Measurements from ENCODE around the gene LLGL2.

LLGL2 gene

DNA sequence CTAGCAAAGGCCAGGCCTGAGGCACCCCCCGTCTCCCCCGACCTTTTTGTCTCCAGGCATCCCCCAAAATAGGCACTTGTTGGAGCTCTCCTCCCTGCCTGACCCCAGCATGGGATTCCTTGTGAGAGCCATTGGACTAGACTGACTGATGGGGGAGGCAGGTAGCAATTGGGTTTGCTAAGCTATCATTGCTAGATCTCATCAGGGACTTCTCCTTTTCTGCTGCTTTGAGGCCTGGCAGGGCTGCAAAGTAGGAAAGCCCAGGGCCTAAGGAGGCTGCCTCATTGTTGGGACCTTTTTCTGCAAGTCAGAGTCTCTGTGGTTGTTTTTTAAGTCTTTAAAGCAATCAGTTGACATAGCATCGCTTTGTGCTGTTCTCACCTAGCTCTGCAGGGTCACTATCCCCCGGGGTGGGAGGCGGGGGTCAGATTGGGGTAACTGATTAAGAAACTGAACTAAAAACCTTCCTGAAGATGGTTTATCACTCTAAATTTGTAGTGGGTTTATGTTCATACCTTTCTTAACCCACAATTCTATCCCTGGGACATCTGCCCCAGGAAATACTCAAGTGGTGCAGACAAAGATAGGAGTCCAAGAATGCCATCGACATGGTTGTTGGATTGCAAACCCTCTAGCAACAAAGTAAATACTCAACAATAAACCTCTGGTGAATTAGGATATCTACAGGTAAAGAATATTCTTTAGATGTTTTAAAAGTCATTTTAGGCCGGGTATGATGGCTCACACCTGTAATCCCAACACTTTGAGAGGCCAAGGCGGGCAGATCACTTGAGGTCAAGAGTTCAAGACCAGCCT, 28.0 kb downstream of the LLGL2 start:
- DNase-seq, result no peak

GRCh38 chr17:75555679-75556153, 30.2 kb downstream of the LLGL2 start:
- no peak for DNase-seq

DNA sequence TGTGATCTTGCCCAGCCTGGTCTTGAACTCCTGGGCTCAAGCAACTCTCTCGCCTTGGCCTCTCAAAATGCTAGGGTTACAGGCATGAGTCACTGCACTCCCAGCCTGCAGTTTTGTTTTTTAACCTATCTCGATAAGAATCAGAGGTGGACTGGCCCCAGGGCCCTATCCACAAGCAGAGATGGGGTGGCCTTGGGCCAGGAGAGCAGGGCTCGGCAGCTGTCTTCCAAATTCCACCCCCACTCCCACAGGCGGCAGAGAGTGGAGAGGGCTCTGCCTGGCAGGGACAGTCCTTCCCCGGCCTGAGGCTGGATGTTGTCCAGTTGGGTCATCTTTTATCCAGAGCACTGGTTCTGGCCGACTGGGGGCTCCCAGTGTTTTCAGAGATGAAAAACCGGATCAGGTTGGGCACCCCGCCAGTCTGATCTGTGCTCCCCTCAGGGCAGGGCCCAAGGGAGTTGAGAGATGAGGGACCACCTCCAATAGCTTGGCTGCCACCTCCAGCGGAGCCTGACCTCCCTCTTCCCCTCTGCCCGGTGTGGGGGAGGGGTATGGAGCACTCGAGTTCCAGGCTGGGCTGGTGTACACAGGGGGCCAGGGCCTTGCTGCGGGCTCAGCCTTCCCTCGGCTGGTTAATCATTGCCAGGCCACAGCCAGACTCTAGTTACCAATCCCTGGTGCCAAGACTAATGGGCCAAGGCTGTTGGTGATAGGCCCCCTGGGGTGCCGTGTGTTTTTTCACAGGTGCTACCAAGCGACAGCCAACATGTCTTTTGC, 31.8 kb downstream of the LLGL2 start:
- no peak for DNase-seq

DNA sequence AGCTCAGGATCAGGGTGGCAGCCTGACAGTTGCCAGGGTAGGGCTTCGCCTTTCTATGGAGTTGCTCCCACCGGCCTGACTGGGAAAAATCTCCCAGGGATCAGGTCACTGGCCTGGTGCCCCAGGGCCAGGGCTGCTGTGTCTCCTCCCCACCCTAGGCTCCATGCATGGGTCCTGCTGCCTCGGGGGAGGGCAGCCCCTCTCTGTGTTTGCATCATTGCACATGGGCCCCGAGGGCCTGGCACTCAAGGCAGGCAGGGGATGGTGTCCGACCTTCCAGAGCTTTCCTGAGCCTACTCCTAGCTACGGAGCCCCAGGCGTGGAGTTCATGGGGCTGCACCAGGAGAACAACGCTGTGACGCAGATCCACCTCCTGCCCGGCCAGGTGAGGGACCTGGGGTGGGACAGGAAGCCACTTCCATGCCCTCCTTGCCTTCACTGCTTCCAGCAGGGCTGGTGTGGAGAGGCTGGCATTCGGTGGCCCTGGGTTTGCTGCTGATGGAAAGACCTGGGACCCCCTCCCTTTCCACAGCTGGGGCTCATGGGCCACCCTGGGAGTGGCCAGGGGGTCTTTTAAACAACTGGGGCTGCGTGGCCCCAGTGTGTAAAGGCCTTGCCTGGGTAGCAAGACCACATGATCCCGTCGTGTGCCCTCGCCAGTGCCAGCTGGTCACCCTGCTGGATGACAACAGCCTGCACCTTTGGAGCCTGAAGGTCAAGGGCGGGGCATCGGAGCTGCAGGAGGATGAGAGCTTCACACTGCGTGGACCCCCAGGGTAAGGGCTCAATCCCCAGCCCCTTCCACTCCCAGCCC, 32.6 kb downstream of the LLGL2 start:
- no peak for DNase-seq

DNA sequence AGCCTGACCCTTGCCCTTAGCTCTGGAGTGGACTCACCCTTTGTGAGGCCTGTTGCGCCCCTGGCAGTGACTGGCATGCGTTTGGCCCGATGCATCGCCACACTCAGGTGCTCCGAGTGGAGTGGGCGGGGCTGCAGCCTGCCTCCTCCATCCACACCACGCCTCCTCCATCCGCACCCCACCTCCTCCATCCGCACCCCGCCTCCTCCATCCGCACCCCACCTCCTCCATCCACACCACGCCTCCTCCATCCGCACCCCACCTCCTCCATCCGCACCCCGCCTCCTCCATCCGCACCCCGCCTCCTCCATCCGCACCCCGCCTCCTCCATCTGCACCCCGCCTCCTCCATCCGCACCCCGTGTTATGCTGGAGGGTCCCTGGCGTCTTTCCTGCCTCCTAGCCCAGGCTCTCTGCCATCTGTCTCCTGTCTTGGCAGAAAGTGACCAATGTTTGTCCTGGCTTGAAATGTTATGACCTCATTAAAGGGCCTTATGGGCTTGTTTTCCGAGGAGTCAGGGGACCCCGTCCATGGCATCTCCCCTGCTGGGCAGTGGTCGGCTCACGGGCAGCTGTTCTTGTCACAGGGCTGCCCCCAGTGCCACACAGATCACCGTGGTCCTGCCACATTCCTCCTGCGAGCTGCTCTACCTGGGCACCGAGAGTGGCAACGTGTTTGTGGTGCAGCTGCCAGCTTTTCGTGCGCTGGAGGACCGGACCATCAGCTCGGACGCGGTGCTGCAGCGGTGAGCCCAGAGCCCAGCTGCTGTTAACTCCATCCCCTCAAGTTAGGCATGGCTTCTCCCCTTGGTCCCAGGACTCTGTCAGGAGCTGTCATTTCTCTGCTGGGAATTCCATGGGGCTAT, 33.4 kb downstream of the LLGL2 start:
- no peak for DNase-seq

GRCh38 chr17:75559958-75560533, 34.5 kb downstream of the LLGL2 start:
- no peak for DNase-seq

- DNase-seq, result no peak
These were observed 36.6 kb downstream of the LLGL2 start for GRCh38 chr17:75561927-75562603.

DNA sequence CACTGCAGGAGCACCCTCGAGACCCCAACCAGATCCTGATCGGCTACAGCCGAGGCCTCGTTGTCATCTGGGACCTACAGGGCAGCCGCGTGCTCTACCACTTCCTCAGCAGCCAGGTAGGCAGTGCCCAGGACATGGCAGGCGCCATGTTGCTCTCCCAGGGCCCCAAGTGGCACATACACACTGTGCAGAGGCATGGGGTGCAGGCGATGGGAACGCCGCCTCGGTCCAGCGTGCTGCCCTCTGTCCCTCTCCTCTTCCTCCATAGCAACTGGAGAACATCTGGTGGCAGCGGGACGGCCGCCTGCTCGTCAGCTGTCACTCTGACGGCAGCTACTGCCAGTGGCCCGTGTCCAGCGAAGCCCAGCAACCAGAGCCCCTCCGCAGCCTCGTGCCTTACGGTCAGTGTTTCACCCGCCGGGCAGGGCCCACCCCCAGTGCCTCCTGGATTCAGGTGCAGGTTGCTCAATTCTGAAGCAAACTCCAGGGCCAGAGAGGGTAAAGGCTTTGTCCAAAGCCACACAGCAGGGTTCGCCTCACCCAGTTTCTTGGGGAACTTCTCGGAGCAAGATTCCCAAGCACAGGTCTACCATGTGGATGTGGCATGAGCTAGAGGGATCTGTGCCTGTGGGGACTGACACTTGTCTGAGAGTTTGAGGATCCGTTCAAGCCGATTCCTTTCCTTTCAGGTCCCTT, 37.7 kb downstream of the LLGL2 start:
- DNase-seq, result no peak

DNA sequence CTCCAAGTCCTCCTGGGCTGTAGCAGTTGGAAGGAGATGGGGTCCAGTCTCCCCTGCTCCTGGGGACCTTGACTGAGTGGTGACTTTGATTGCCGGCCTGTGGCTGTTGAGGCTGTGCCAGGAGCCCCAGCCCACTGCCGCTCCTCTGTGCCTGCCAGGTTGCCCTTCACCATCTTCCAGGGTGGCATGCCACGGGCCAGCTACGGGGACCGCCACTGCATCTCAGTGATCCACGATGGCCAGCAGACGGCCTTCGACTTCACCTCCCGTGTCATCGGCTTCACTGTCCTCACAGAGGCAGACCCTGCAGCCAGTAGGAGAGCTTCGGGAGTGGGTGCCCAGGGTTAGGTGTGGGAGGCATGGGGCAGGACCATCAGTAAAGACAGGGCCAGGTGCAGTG, 38.7 kb downstream of the LLGL2 start:
- DNase-seq, result no peak

- no peak for DNase-seq
These were observed 39.6 kb downstream of the LLGL2 start for GRCh38 chr17:75565066-75565465.

- no peak for DNase-seq
These were observed 40.1 kb downstream of the LLGL2 start for GRCh38 chr17:75565618-75566017.

DNA sequence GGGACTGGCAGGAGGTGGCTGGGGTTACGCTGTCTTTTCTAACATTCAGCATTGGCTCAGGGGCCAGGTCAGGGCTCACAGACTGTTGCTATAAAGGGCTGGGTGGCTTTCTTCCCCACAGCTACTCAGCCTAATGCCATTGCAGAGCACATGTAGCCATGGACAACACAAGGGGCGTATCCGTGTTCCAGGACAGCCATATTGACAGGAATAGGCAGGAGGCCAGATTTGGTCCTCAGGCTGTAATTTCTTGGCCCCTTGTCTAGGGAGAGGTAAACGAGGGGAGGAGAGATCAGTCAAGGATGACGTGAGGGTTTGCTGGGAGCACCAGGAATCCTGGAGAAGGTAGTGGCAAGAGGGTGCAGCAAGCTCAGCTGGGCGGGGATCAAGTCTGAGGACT, 40.9 kb downstream of the LLGL2 start:
- DNase-seq, result no peak

DNA sequence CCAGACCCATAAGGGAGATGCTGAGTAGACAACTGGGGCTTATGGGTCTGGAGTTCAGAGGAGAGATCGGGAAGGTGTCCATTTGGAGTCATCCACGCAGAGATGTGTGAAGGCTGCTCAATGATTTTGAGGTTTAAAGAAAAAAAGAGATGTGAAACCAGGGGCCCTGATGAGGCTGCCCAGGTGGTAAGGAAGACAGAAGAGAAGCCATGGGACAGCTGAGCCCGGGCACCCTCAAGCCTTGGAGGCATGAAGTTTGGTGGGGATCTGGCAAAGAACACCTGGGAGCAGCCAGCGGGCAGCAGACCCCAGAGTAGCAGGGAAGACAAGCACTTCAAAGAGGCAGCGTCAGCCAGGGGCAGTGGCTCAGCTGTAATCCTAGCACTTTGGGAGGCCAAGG, 41.3 kb downstream of the LLGL2 start:
- no peak for DNase-seq

DNA sequence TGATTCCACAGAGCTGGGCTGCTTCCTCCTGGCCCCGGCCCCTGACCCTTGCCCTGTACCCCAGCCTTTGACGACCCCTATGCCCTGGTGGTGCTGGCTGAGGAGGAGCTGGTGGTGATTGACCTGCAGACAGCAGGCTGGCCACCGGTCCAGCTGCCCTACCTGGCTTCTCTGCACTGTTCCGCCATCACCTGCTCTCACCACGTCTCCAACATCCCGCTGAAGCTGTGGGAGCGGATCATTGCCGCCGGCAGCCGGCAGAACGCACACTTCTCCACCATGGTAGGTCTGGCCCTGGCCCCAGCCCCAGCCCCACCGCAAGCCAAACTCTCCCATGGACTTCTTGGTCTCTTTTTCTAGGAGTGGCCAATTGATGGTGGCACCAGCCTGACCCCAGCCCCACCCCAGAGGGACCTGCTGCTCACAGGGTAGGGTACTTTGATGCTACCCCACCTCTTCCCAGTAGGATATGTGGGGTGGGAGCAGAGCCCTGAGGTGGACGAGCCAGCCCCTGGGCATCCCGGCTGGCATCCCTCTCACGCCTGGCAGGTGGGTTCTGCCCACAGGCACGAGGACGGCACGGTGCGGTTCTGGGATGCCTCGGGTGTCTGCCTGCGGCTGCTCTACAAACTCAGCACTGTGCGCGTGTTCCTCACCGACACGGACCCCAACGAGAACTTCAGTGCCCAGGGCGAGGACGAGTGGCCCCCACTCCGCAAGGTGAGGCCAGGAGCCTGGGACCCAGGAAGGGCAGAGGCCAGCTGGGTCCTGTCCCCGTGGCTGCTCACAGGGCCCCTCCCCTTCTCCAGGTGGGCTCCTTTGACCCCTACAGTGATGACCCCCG, 43.1 kb downstream of the LLGL2 start:
- DNase-seq, result no peak

DNA sequence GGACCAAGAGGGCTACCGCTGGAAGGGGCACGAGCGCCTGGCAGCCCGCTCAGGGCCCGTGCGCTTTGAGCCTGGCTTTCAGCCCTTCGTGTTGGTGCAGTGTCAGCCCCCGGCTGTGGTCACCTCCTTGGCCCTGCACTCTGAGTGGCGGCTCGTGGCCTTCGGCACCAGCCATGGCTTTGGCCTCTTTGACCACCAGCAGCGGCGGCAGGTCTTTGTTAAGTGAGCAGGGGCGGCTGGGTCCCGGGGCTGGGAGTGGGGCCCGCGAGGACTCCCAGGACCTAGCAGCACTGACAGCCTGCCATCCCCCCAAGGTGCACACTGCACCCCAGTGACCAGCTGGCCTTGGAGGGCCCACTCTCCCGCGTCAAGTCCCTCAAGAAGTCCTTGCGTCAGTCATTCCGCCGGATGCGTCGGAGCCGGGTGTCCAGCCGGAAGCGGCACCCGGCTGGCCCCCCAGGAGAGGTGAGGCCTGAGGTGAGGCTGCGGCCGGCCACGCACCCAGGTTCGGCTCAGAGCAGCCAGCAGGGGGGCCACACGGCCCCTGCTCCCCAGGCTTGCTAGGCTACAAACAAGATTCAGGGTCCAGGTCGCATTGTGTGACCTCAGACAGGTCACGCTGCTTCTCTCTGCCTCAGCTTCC, 44.7 kb downstream of the LLGL2 start:
- DNase-seq, result no peak

DNA sequence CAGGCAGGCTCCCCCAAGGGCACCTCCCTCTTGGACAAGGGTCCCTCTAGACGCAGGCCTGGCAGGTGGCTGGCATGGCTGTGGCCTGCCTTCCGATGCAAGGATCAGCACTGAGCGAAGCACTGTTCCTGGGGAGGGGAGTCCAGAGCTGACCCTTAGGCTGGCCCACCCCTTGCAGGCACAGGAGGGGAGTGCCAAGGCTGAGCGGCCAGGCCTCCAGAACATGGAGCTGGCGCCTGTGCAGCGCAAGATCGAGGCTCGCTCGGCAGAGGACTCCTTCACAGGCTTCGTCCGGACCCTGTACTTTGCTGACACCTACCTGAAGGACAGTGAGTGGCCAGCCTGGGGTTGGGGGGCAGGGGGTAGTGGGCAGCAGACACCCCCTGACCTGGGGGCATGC, 45.3 kb downstream of the LLGL2 start:
- no peak for DNase-seq

DNA sequence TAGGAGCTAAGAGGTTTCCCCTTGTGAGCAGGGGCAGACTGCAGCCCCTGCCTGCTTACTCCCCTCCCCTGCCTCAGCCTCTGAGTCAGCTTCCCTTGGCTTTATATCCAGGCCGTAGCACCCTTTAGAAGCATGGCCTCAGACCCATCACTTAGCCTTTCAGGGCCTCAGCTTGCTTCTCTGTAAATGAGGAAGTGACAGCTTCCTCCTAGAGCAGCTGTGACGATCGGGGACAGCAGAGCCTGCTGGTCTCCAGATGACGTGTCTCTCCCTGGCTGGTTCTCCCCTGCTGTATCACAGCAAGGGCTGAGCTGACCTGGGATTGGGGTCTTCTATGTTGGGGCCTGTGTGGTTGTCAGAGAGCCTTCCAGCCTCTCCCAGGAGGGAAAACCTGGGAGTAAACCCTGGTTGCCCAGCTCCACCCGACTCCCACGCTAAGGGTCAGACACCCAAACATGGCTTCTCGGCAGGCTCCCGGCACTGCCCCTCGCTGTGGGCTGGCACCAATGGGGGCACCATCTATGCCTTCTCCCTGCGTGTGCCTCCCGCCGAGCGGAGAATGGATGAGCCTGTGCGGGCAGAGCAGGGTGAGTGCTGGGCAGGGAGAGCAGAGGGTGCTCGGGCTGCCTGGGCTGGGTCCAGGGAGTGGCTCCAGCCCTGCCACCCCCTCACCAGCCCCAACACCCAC, 45.8 kb downstream of the LLGL2 start:
- DNase-seq, result no peak

GRCh38 chr17:75571885-75572215, 46.4 kb downstream of the LLGL2 start:
- no peak for DNase-seq
